K562 (cell line): ENCODE data around the gene BFSP1. TPM values are rescaled to one million over a fixed set of nuclear protein-coding genes. Genes with fewer than 3 reads are reported as not detected.

ENCODE experiments used
- BCOR ChIP-seq: fragments of 450-650 bp; IDR thresholded peaks from 2 replicates; pipeline ENCODE4 v1.6.1; 2016
- CAMTA2 ChIP-seq: fragments of 250-450 bp; sonication (Bioruptor Pico); conservative IDR thresholded peaks from 2 replicates; pipeline ENCODE4 v1.5.1; 2022
- CBFA2T3 ChIP-seq: fragments of 450-650 bp; IDR thresholded peaks from 2 replicates; pipeline ENCODE4 v1.6.1; 2017
- CHCHD3 ChIP-seq: fragments of 250-450 bp; sonication (Bioruptor Pico); IDR thresholded peaks from 2 replicates; pipeline ENCODE4 v2.1.2; 2022; ENCODE audit warnings: mild to moderate bottlenecking
- CREB1 ChIP-seq, 2 experiments: sonication (generic) in 1 of 2; formaldehyde crosslinking in 1 of 2; IDR thresholded peaks; 2 replicates each; pipeline versions ENCODE4 v1.6.1 to v1.8.0; 2012 to 2022; ENCODE audit warnings: inconsistent platforms in 1 of 2, mild to moderate bottlenecking in 1 of 2, missing genetic modification reagents in 1 of 2, moderate library complexity in 1 of 2
- FOSL1 ChIP-seq: fragments of 200-800 bp; sonication (Bioruptor generic); conservative IDR thresholded peaks from 2 replicates; pipeline ENCODE4 v1.6.1; 2016; ENCODE audit warnings: missing genetic modification characterization, missing compliant biosample characterization
- LCOR ChIP-seq: sonication (generic); formaldehyde crosslinking; IDR thresholded peaks from 2 replicates; pipeline ENCODE4 v1.8.0; 2022; ENCODE audit warnings: mild to moderate bottlenecking, missing genetic modification reagents
- MEIS2 ChIP-seq: fragments of 450-650 bp; IDR thresholded peaks from 2 replicates; pipeline ENCODE4 v1.6.1; 2014; ENCODE audit warnings: mild to moderate bottlenecking; ENCODE audit not compliant: partially characterized antibody
- NFATC3 ChIP-seq: fragments of 450-650 bp; IDR thresholded peaks from 2 replicates; pipeline ENCODE4 v1.6.1; 2017; ENCODE audit warnings: mild to moderate bottlenecking
- NR1H2 ChIP-seq: sonication (generic); formaldehyde crosslinking; IDR thresholded peaks from 2 replicates; pipeline ENCODE4 v1.4.0; 2020; ENCODE audit warnings: mild to moderate bottlenecking, missing genetic modification reagents
- PBX2 ChIP-seq, 2 experiments: IDR thresholded peaks in 1 of 2; conservative IDR thresholded peaks in 1 of 2; 2 replicates each; pipeline ENCODE4 v1.6.1; 2016; ENCODE audit warnings: low read depth in 2 of 2, mild to moderate bottlenecking in 1 of 2, missing compliant biosample characterization in 1 of 2, missing genetic modification characterization in 1 of 2, moderate library complexity in 1 of 2
- PYGO2 ChIP-seq: fragments of 450-650 bp; IDR thresholded peaks from 2 replicates; pipeline ENCODE4 v1.6.1; 2016; ENCODE audit warnings: mild to moderate bottlenecking, missing genetic modification characterization, moderate library complexity, missing compliant biosample characterization
- SMARCA4 ChIP-seq: fragments of 450-650 bp; IDR thresholded peaks from 2 replicates; pipeline ENCODE4 v1.6.1; 2016
- TRIM25 ChIP-seq: fragments of 450-650 bp; IDR thresholded peaks from 2 replicates; pipeline ENCODE4 v1.7.0; 2016; ENCODE audit warnings: borderline replicate concordance
- ZNF395 ChIP-seq: fragments of 200-800 bp; sonication (Bioruptor generic); IDR thresholded peaks from 2 replicates; pipeline ENCODE4 v1.6.1; 2017; ENCODE audit warnings: missing genetic modification characterization, missing compliant biosample characterization
- polyA plus RNA-seq, 8 experiments: library from polyadenylated mRNA; depleted of rRNA in 4 of 8; stranded (reverse) in 5 of 8; unstranded in 3 of 8; fragments of >200 nt; fragmentation: Nextera tagmentation in 2 of 8; fragmentation: Illumina TruSeq in 1 of 8; extraction: Ambion mirVana in 2 of 8; extraction: Trizol in 1 of 8; gene quantifications; 2 replicates each; pipeline versions ENCODE4 v1.2.1 to v1.2.3, GENCODE V29; 2011 to 2014; ENCODE audit warnings: inconsistent platforms in 1 of 8, missing spikeins in 1 of 8
- total RNA-seq, 7 experiments: library from RNA; depleted of rRNA in 6 of 7; stranded (reverse); fragments of >200 nt in 6 of 7; fragmentation: Illumina TruSeq in 2 of 7; extraction: Trizol in 2 of 7; gene quantifications; 2 replicates each; pipeline versions ENCODE4 v1.2.1 to v1.2.3, GENCODE V29; 2011 to 2021; ENCODE audit warnings: low replicate concordance in 1 of 7
- TF ChIP-seq, protein P1 (sequence below), 2 experiments: fragments of 200-800 bp in 1 of 2; sonication (Bioruptor generic) in 1 of 2; sonication (generic) in 1 of 2; formaldehyde crosslinking in 1 of 2; IDR thresholded peaks in 1 of 2; conservative IDR thresholded peaks in 1 of 2; 2 replicates each; pipeline versions ENCODE4 v1.5.0 to v1.6.1; 2016 to 2020; ENCODE audit warnings: missing compliant biosample characterization in 1 of 2, missing genetic modification characterization in 1 of 2, missing genetic modification reagents in 1 of 2
- TF ChIP-seq, protein P2 (sequence below): fragments of 200-400 bp; formaldehyde crosslinking; IDR thresholded peaks from 2 replicates; pipeline ENCODE4 v1.6.1; 2017; ENCODE audit warnings: mild to moderate bottlenecking, low read depth, low read length, moderate library complexity

BFSP1 gene
- total and polyA plus RNA-seq, 9 of the 15 experiments (the other 6 are each of a cell fraction or from before 2014, with no cell fraction given): 0.09 to 0.86 (median 0.40) TPM

DNA sequence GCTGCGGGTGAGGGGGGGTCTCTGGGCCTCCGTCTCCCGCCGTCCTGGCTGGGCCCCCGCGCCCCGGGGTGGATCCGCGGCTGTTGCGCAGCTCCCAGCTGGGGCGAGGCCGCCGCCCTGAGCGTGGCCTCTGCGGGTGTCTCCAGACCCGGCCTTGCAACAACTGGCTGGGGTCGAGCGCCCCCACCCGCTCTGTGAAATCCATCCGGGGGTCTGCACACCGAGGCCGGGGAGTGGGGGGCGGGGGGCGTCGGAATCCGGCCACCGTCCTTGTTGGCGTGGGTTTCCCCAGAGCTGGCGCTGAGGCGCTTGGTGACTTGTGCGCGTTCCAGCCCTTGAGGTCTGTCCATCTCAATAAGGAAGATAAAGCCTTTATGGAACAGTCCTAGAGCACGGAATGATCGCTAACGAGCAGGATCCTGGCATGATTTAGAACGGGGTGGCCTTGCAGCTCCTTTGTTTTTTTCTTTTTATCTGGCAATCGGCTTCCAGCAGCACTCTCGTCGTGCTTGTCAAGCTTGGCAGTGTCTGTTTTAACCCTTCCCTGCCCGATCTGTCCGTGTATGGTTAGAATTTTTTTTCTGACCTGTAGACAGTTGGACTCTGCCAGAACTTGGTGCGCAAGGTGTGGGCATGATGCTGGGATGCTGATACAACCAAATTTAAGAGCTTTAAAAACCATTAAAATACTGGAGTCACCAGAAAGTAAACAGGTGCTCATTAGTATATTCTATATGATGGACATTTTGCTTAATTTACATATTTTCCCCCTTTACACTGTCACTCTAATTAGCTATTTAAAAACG lies 39.4 kb upstream of the BFSP1 start (continued):
- TF ChIP-seq TRIM25 (no peak), LCOR (0 out of 2 replicates have a peak, but pooled peaks have one; percentile 41), NR1H2 (CRISPR knock-in tag) (no peak), BCOR (no peak), CHCHD3 (CRISPR knock-in tag) (no peak), NFATC3 (no peak), CREB1 (IDR thresholded peaks at IDR 0.05) (no peak), CREB1 (CRISPR knock-in tag; IDR thresholded peaks at IDR 0.05) (no peak), MEIS2 (peak; percentile 54), FOSL1 (tag) (peak; percentile 1; the same call in 1 of the 2 replicates), CBFA2T3 (peak; percentile 64), ZNF395 (peak; percentile 62; the same call in 1 of the 2 replicates), CAMTA2 (CRISPR knock-in tag) (no peak), PYGO2 (tag) (no peak), PBX2 (CRISPR knock-in tag; IDR thresholded peaks at IDR 0.05; ENCODE audit: low read depth) (no peak), PBX2 (tag; conservative IDR thresholded peaks at IDR 0.05; ENCODE audit: low read depth) (peak; percentile 61), SMARCA4 (0 out of 2 replicates have a peak, but pooled peaks have one; percentile 18)
- TF ChIP-seq, protein P1, sequence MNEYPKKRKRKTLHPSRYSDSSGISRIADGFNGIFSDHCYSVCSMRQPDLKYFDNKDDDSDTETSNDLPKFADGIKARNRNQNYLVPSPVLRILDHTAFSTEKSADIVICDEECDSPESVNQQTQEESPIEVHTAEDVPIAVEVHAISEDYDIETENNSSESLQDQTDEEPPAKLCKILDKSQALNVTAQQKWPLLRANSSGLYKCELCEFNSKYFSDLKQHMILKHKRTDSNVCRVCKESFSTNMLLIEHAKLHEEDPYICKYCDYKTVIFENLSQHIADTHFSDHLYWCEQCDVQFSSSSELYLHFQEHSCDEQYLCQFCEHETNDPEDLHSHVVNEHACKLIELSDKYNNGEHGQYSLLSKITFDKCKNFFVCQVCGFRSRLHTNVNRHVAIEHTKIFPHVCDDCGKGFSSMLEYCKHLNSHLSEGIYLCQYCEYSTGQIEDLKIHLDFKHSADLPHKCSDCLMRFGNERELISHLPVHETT (CRISPR knock-in tag; conservative IDR thresholded peaks at IDR 0.05 in 1 of 2, IDR thresholded peaks at IDR 0.05 in 1 of 2): 0 out of 4 replicates have a peak, but pooled peaks of 1 of the 2 experiments have one; percentile 33
- TF ChIP-seq, protein P2, sequence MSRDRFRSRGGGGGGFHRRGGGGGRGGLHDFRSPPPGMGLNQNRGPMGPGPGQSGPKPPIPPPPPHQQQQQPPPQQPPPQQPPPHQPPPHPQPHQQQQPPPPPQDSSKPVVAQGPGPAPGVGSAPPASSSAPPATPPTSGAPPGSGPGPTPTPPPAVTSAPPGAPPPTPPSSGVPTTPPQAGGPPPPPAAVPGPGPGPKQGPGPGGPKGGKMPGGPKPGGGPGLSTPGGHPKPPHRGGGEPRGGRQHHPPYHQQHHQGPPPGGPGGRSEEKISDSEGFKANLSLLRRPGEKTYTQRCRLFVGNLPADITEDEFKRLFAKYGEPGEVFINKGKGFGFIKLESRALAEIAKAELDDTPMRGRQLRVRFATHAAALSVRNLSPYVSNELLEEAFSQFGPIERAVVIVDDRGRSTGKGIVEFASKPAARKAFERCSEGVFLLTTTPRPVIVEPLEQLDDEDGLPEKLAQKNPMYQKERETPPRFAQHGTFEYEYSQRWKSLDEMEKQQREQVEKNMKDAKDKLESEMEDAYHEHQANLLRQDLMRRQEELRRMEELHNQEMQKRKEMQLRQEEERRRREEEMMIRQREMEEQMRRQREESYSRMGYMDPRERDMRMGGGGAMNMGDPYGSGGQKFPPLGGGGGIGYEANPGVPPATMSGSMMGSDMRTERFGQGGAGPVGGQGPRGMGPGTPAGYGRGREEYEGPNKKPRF: no peak
